Nucleus accumbens (tissue), 56 donors: ENCODE data around the gene FICD.
"Not testable (repeated sequence)": the region's sequence is repeated elsewhere in the genome, so short reads cannot be mapped to it uniquely, and the experiment has no call there.

ENCODE experiments used
- DNase-seq, 56 donors: peaks; one replicate each; lab custom pipeline; 2025; lab: John Stamatoyannopoulos, UW

Gene FICD

GRCh38 chr12:108526482-108527165 lies 11.5 kb downstream of the FICD start:
- DNase-seq, result no peak

- DNase-seq, result no peak
Observed at GRCh38 chr12:108527166-108527496, 12.1 kb downstream of the FICD start.

- peak in 1 of 56 donors; percentile 14 for DNase-seq
Observed at GRCh38 chr12:108530161-108530560, 15.1 kb downstream of the FICD start.

- DNase-seq, result no peak
Observed at GRCh38 chr12:108531929-108532848, 17.1 kb downstream of the FICD start.

GRCh38 chr12:108538146-108538545 lies 23.1 kb downstream of the FICD start:
- no peak for DNase-seq

GRCh38 chr12:108538616-108539195 lies 23.6 kb downstream of the FICD start:
- DNase-seq, result no peak

- no peak for DNase-seq
Observed at GRCh38 chr12:108542320-108542719, 27.2 kb downstream of the FICD start.

GRCh38 chr12:108543652-108544051 lies 28.6 kb downstream of the FICD start:
- DNase-seq, result no peak

- DNase-seq, result no peak
Observed at GRCh38 chr12:108547686-108548085, 32.6 kb downstream of the FICD start.

GRCh38 chr12:108548954-108549521 lies 34.0 kb downstream of the FICD start:
- DNase-seq, result no peak

GRCh38 chr12:108551535-108551934 lies 36.5 kb downstream of the FICD start:
- DNase-seq, result no peak

GRCh38 chr12:108553799-108554198 lies 38.7 kb downstream of the FICD start:
- no peak for DNase-seq

GRCh38 chr12:108555383-108555782 lies 40.3 kb downstream of the FICD start:
- DNase-seq, result not testable (repeated sequence)

GRCh38 chr12:108559007-108559655 lies 44.1 kb downstream of the FICD start:
- DNase-seq, result no peak

GRCh38 chr12:108559748-108560147 lies 44.7 kb downstream of the FICD start:
- no peak for DNase-seq

- DNase-seq, result no peak
Observed at GRCh38 chr12:108560321-108560721, 45.2 kb downstream of the FICD start.

GRCh38 chr12:108560752-108561719 lies 46.0 kb downstream of the FICD start, which contains the start of gene SART3:
SART3 (minus strand) TSS chr12:108561173; CDS start chr12:108561154, 19 bp downstream.
- peak in 53 of 56 donors; percentile 20 to 91 (median 72) for DNase-seq

GRCh38 chr12:108561852-108562347 lies 46.8 kb downstream of the FICD start:
- peak in 1 of 56 donors; percentile 53 for DNase-seq
